ENCODE measurements around the gene UBE2E2.

GRCh38 chr3:23343509-23343908 is 140.4 kb downstream of the UBE2E2 start:
- TF ChIP-seq PPARA (CRISPR knock-in tag; IDR thresholded peaks at IDR 0.05; ENCODE audit: borderline replicate concordance) (no peak), ZFP30 (CRISPR knock-in tag; IDR thresholded peaks at IDR 0.05) (no peak), ZNF565 (CRISPR knock-in tag; conservative IDR thresholded peaks at IDR 0.05; ENCODE audit: low read depth) (no peak)
